ENCODE data around the gene CDK10.

GRCh38 chr16:89711601-89712273 lies 25.2 kb downstream of the CDK10 start:
- TF ChIP-seq CTCF (IDR thresholded peaks at IDR 0.05) (no peak), POLR2A (IDR thresholded peaks at IDR 0.05) (no peak)
